ENCODE measurements around the gene MYOCD. TPM values are rescaled to one million over a fixed set of nuclear protein-coding genes. Genes with fewer than 3 reads are reported as not detected.
A peak's percentile ranks its signal among the peaks of the same experiment; 100 is the strongest.

MYOCD gene, protein sequence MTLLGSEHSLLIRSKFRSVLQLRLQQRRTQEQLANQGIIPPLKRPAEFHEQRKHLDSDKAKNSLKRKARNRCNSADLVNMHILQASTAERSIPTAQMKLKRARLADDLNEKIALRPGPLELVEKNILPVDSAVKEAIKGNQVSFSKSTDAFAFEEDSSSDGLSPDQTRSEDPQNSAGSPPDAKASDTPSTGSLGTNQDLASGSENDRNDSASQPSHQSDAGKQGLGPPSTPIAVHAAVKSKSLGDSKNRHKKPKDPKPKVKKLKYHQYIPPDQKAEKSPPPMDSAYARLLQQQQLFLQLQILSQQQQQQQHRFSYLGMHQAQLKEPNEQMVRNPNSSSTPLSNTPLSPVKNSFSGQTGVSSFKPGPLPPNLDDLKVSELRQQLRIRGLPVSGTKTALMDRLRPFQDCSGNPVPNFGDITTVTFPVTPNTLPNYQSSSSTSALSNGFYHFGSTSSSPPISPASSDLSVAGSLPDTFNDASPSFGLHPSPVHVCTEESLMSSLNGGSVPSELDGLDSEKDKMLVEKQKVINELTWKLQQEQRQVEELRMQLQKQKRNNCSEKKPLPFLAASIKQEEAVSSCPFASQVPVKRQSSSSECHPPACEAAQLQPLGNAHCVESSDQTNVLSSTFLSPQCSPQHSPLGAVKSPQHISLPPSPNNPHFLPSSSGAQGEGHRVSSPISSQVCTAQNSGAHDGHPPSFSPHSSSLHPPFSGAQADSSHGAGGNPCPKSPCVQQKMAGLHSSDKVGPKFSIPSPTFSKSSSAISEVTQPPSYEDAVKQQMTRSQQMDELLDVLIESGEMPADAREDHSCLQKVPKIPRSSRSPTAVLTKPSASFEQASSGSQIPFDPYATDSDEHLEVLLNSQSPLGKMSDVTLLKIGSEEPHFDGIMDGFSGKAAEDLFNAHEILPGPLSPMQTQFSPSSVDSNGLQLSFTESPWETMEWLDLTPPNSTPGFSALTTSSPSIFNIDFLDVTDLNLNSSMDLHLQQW
- 0.03 and 0.08 TPM in 2 replicates for total RNA-seq (2014; rRNA removed; shearing (Covaris generic))

DNA sequence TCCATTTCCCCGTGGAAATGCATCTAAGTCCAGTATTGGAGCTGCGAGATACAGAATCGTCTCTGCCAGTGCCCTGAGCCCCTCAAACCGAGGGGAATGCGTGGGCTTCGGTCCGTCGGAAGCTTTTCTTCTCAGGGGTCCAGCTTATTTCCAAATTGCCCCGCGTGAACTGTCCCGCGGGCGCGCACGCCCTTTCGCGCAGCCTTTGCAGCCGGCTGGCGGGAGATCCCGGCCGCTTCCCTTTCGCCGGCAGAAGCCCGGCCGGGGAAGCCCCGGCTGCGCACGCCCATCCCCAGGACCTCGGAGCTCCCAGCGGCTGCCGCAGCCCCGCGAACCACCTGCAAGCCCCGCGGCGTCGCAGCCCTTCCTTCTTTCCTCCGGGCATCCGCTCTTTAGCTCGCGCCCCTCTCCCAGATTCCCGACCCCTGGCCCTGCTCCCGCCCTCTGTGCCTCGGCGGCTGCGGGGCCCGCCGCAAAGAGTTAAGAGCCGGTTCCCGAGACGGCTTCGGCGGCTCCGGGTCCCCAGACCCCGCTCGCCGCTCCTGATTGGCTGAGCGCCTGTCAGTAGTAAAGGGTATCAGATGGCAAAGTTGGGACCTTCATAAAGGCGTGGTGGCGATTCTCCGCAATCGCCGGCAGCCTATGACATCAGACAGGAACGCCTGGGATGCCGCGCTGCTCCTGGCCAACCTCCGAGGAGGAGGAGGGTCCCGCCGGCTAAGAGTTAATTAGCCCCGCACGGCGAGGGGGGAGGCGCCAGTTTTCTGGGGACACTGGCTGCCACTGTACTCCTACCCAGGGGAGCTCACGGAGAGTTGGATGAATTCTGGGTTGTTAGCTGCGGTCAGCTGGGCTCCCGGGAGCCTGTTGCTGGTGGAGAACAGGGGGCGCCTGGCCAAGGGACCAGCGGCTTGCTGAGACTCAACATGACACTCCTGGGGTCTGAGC is at the start of gene MYOCD:
Gene MYOCD (plus strand): TSS at position 628 of the 948 bp plus-strand sequence. CDS start 299 bp downstream, at position 927.
- H3K27ac ChIP-seq, result no peak within 1 kb of the TSS
- H3K9me3 ChIP-seq (replicated peaks), result no peaks in the 10 kb centered on the region
- peaks cover 21% of the 10 kb centered on the region; the same call in 1 of the 2 replicates for H3K27me3 ChIP-seq
- DNase-seq, result no peak
- H3K4me3 ChIP-seq, result no peak within 1 kb of the TSS
- H3K4me1 ChIP-seq, result no peaks in the 10 kb centered on the region
- no peaks in the 10 kb centered on the region for H3K36me3 ChIP-seq

DNA sequence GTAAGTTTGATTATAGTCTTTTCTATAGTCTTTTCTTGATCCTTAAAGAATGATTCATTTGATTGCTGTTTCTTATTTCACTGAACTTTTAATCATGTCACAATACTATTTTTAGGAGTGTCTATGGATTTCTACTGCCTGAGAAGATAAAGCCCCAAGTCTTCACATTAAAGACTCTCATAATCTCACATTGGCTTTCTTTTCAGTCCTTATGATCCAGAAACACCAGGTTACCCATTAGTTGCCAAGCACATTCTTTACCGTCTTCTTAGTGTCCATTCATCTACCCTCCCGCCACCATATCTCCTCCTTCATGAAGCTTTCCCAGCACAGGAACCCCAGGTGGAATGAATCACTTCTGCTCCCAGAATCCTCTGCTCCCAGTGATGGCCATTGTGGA is 49.5 kb upstream of the MYOCD start:
- peaks cover 2% of the 10 kb centered on the region; the same call in 1 of the 2 replicates for H3K9me3 ChIP-seq (replicated peaks)
- H3K4me1 ChIP-seq, result peaks cover 13% of the 10 kb centered on the region; the same call in 1 of the 2 replicates
- H3K27me3 ChIP-seq, result peaks cover 20% of the 10 kb centered on the region
- no peaks in the 10 kb centered on the region for H3K36me3 ChIP-seq
- no peak for DNase-seq
- H3K4me3 ChIP-seq, result no peak overlapping the region
- H3K27ac ChIP-seq, result no peak overlapping the region

DNA sequence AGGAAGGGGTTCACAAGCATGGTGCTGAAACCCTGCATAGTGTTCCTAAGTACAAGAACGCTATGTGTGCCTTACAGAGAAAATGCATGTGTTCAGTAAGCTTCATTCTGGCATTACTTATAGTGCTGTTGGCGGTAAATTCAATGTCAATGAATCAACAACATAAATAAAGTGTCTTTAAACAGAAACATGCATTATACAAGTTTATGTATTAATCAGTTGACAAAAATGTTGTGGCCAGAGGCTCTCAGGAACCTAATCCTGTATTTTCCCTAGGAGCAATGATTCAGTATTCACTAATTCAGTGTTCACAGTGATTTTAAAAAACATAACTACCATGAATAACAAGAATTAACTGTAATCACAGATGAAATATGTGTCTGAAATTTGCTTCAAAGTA is 47.1 kb upstream of the MYOCD start:
- no peak overlapping the region for H3K27ac ChIP-seq

DNA sequence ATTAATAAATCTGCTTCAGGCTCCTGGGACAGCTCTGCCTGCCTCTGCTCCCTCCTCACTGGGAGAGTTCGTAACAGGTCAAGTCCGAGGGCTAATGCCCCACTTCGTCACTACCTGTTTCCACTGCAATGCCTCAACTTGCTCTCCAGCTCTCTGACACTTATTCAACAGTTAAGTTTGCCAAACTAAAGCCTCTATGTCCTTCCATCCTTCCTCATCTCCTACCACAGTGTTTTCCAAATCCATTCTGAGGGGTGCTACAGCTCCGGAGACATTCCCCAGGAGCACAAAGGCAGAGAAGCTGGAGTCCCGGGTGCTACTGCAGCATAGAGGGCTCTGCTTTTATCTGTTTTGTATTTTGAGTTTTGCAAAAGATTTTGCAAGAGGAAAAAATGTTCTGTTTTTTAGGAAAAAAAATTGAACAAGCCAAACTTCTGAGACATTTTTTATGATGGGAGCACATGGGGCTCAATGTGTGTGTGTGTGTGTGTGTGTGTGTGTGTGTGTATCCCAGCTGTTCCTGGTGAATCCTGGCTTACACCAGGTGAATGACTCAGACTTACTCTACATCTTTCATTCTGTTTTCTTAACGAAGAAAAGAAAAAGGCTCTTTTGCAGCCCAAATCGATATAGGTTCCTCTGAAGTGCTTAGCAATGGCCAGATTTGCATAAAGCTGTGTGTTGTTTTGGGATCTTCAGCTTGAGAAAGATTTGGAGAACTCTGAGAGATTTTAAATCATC is 46.1 kb upstream of the MYOCD start:
- H3K4me3 ChIP-seq, result 0 out of 2 replicates have a peak overlapping the region, but pooled peaks have one; percentile 1
- peak in 1 of 2 experiments; percentile 51 for DNase-seq
- no peaks in the 10 kb centered on the region for H3K36me3 ChIP-seq
- no peaks in the 10 kb centered on the region; the same call in 1 of the 2 replicates for H3K9me3 ChIP-seq (replicated peaks)
- H3K27me3 ChIP-seq, result peaks cover 12% of the 10 kb centered on the region; the same call in 1 of the 2 replicates
- H3K4me1 ChIP-seq, result peaks cover 4% of the 10 kb centered on the region; the same call in 1 of the 2 replicates
- H3K27ac ChIP-seq, result no peak overlapping the region

More for the DNA sequence above, 47.1 kb upstream of the MYOCD start:
- H3K4me3 ChIP-seq, result no peak overlapping the region
- peaks cover 12% of the 10 kb centered on the region; the same call in 1 of the 2 replicates for H3K27me3 ChIP-seq
- H3K36me3 ChIP-seq, result no peaks in the 10 kb centered on the region
- peaks cover 11% of the 10 kb centered on the region; the same call in 1 of the 2 replicates for H3K4me1 ChIP-seq
- no peaks in the 10 kb centered on the region; the same call in 1 of the 2 replicates for H3K9me3 ChIP-seq (replicated peaks)
- DNase-seq, result no peak

DNA sequence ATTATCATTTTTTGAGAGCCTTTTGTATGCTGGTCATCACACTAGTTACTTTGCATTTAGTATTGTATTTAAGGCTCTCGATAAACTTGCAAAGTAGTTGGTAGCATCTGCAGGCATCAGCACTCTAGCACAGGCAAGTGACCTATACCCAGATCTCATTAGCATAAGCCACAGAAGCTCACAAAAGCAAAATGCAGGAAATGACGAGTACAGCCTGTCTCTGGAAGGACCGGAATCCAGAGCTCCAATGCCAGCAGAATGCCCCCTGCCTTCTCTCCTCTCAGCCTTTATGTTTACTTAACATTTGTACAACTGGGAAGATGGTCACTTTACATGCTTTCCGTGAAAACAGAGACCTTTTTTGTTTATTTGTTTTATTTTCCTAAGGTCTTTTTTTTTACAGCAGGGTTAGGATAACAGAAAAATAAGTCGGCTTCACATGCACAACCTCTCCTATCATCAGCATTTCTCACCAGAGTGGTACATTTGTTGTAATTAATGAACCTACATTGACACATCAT is 45.4 kb upstream of the MYOCD start:
- peaks cover 4% of the 10 kb centered on the region; the same call in 1 of the 2 replicates for H3K4me1 ChIP-seq
- no peaks in the 10 kb centered on the region for H3K36me3 ChIP-seq
- peaks cover 9% of the 10 kb centered on the region; the same call in 1 of the 2 replicates for H3K27me3 ChIP-seq
- peak in 1 of 2 experiments; percentile 63 for DNase-seq
- H3K4me3 ChIP-seq, result no peak overlapping the region
- H3K9me3 ChIP-seq (replicated peaks), result no peaks in the 10 kb centered on the region; the same call in 1 of the 2 replicates
- no peak overlapping the region for H3K27ac ChIP-seq

DNA sequence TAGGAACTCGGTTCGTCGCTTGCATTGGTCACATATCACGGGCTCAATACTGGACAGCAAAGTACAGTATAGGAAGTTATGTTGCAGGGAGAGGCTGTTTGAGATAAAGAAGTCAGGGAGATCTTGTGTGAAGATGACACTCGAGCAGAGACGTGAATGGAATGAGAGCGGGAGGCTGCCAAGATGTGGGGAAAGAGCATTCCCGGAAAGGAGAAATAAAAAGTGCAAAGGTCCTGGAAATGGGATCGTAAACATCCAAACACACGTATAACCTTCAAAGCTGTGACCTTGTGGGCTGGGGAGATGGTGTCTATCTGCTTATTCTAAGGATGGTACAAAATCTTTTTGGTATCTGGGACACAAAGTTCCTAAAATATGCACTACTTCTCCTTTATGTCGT is 43.0 kb upstream of the MYOCD start:
- no peak for DNase-seq
- H3K27ac ChIP-seq, result no peak overlapping the region
- H3K9me3 ChIP-seq (replicated peaks), result no peaks in the 10 kb centered on the region; the same call in 1 of the 2 replicates
- no peaks in the 10 kb centered on the region for H3K36me3 ChIP-seq
- H3K4me3 ChIP-seq, result no peak overlapping the region
- peaks cover 9% of the 10 kb centered on the region; the same call in 1 of the 2 replicates for H3K27me3 ChIP-seq
- H3K4me1 ChIP-seq, result peaks cover 4% of the 10 kb centered on the region; the same call in 1 of the 2 replicates

DNA sequence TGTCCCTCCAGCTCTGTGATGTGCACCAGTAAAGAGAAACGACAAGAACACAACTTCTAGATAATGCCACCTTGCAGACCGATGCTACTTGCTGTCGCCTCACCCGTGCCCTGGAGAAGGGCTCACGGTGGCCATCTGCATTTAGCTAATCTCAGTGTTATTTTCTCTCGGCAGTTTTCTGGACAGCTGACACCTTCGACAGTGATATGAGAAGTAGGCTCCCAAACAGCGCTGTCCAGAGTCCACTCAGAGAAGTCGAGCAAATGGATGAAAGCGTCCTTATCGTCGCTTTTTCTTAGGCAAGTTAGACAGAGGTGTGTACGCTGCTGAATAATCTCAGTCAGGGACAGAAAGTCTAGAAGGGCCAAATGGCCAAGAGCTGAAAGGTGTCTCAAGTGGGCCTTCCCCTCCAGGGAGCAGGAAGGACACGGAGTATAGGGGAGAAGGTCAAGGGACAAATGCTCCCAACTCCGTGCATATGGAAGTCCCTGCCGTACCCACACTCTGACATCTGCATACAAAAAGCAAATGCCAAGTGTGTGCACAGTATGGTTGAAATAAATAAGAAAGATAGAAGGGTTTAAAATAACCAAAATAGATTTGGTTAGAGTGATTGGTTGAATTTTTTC is 42.4 kb upstream of the MYOCD start:
- Histone ChIP-seq H3K4me3 (no peak overlapping the region), H3K9me3 (replicated peaks) (no peaks in the 10 kb centered on the region; the same call in 1 of the 2 replicates), H3K27ac (no peak overlapping the region), H3K27me3 (peaks cover 9% of the 10 kb centered on the region; the same call in 1 of the 2 replicates), H3K36me3 (no peaks in the 10 kb centered on the region), H3K4me1 (peaks cover 4% of the 10 kb centered on the region; the same call in 1 of the 2 replicates)
- no peak for DNase-seq

DNA sequence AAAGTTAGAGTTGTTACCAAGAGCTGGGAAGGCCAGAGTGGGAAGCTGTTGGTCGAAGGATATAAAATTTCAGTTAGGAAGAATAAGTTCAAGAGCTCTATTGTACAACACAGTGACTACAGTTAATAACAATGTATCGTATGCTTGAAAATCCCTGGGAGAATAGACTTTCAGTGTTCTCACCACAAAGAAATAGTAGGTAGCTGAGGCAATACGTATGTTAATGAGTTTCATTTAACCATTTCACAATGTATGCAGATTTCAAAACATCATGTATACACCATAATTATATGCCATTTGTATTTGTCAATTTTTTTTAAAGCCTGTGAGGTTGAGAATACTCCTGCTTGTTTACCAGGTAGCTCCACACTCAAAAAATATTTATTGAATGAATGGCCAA is 41.5 kb upstream of the MYOCD start:
- no peak for DNase-seq
- peaks cover 4% of the 10 kb centered on the region; the same call in 1 of the 2 replicates for H3K4me1 ChIP-seq

DNA sequence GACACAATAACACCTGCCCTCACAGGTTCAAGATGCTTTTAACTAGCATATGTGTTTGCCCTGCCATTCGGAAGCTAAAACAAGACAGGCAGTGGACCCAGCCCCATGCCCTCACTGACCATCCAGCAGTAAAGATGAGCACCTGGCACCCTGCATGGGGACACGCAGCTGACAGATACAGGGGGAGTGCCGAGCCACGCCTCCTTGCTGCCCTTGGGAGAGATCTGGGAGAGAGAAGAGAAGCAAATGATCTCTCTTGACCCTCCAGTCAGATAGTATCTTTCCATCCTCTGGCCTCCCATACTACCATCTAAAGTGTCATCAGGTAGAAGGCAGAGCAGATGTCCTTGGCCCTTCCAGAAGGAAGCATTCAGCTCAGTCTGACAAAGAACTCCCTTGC is 40.6 kb upstream of the MYOCD start:
- H3K9me3 ChIP-seq (replicated peaks), result no peaks in the 10 kb centered on the region
- no peak overlapping the region for H3K27ac ChIP-seq
- H3K27me3 ChIP-seq, result peaks cover 5% of the 10 kb centered on the region; the same call in 1 of the 2 replicates
- H3K36me3 ChIP-seq, result no peaks in the 10 kb centered on the region
- H3K4me1 ChIP-seq, result peaks cover 1% of the 10 kb centered on the region; the same call in 1 of the 2 replicates
- DNase-seq, result no peak
- H3K4me3 ChIP-seq, result no peak overlapping the region

More for the DNA sequence above, 41.5 kb upstream of the MYOCD start:
- H3K27me3 ChIP-seq, result peaks cover 5% of the 10 kb centered on the region; the same call in 1 of the 2 replicates
- H3K9me3 ChIP-seq (replicated peaks), result no peaks in the 10 kb centered on the region
- no peaks in the 10 kb centered on the region for H3K36me3 ChIP-seq
- no peak overlapping the region for H3K27ac ChIP-seq
- no peak overlapping the region for H3K4me3 ChIP-seq

DNA sequence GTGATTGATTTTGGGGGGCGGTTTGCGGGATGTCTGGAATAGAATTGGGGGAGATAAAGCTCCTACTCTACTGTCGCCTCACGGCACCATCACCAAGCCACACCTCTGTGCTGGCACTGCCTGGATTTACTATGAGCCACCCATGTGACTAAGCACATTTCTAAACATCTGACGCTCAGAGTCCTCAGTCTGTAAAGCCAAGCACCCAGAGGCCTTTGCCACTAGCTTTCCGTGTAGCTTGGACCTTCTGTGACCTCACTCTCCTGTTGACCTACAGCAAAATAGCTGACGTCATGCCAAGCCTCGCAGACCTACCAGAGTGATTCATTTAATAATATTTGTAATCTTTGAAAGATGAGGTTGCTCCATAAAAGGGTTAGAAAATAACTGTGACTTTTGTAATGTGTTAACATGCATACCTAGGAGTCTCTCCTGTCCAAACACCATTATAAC is 38.5 kb upstream of the MYOCD start:
- peak; percentile 31 to 50 for DNase-seq
- Histone ChIP-seq H3K4me3 (no peak overlapping the region), H3K36me3 (no peaks in the 10 kb centered on the region), H3K4me1 (no peaks in the 10 kb centered on the region), H3K9me3 (replicated peaks) (no peaks in the 10 kb centered on the region), H3K27me3 (peaks cover 5% of the 10 kb centered on the region; the same call in 1 of the 2 replicates), H3K27ac (no peak overlapping the region)

DNA sequence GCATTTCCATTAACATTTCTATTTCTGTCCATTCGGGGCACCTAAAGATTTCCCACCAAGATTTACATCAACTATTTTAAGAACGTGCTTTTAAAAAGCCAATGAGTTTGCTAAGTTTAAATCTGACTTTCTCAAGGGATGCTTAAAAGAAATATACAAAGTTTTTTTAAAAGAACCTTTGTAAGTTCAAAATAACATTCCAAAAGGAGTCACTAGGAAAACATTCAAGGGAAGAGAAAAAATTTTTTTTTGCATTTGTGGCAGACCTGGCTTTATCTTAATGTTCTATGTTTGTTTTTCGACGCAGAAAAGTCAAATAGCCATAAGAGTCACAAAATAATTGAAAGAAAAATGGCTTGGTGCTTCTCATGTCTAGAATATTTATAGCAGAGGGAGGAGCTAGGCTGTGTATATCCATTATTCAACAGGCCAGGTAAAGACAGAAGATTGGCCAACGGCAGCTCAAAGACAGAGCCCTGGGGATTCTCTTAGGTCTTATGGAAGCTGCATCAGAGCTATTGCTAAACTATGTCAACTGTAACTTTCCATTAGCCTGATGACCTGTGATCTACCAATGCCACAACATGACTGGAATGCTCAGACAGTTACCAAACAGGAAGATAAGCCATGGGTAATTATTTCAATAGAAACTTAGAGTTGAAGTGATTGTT is 37.8 kb upstream of the MYOCD start:
- Histone ChIP-seq H3K27me3 (peaks cover 6% of the 10 kb centered on the region), H3K4me3 (no peak overlapping the region), H3K27ac (no peak overlapping the region), H3K9me3 (replicated peaks) (no peaks in the 10 kb centered on the region), H3K4me1 (no peaks in the 10 kb centered on the region), H3K36me3 (no peaks in the 10 kb centered on the region)
- DNase-seq, result no peak

DNA sequence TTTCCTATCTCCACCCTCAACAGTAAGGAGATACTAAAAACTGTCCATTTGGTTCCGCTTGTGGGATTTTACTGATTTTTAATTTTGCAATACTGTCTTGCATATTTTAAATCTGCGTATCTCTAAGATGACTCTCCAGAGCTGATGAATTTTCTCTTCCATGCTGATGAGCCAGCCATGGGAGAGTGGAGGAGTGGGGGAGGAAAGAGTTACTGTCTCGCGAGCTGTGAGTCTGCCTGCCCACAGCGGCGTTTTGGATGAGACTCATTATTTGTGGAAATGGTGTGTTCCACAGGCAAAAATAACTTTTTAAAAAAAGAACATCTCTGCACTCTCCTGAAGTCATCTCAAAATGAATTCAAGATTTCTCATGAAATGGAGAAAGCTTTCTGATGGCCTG is 34.6 kb upstream of the MYOCD start:
- Histone ChIP-seq H3K9me3 (replicated peaks) (no peaks in the 10 kb centered on the region), H3K36me3 (no peaks in the 10 kb centered on the region), H3K27me3 (peaks cover 7% of the 10 kb centered on the region; the same call in 1 of the 2 replicates), H3K4me1 (peaks cover 10% of the 10 kb centered on the region), H3K27ac (no peak overlapping the region), H3K4me3 (no peak overlapping the region)
- no peak for DNase-seq

Data from SJCRH30 (cell line).